GM21737 (cell line): Measurements from ENCODE around the gene PCDH12.
A peak's percentile ranks its signal among the peaks of the same experiment; 100 is the strongest.

Experiments used
- ATAC-seq: cut with Tn5 transposase; IDR thresholded peaks from one replicate; pipeline ENCODE4 v1.9.1; 2021; ENCODE audit warnings: mild to moderate bottlenecking, moderate library complexity; ENCODE audit not compliant: unreplicated experiment

The PCDH12 gene

GRCh38 chr5:141958113-141958512 is at the start of gene PCDH12:
PCDH12 (minus strand) TSS chr5:141958202; CDS start chr5:141957851, 351 bp downstream.
- no peak for ATAC-seq

- no peak for ATAC-seq
Observed at GRCh38 chr5:142007237-142007544, 49.2 kb upstream of the PCDH12 start.

GRCh38 chr5:142006363-142007236 is 48.6 kb upstream of the PCDH12 start:
- ATAC-seq: no peak

- no peak for ATAC-seq
Observed at GRCh38 chr5:142003266-142003800, 45.3 kb upstream of the PCDH12 start.

- ATAC-seq: no peak
Observed at GRCh38 chr5:142000704-142001484, 42.9 kb upstream of the PCDH12 start.

GRCh38 chr5:142000173-142000572 is 42.2 kb upstream of the PCDH12 start:
- ATAC-seq: no peak

- no peak for ATAC-seq
Observed at GRCh38 chr5:141997358-141997960, 39.5 kb upstream of the PCDH12 start.

GRCh38 chr5:141995656-141996055 is 37.7 kb upstream of the PCDH12 start:
- ATAC-seq: no peak

- no peak for ATAC-seq
Observed at GRCh38 chr5:141994511-141995136, 36.6 kb upstream of the PCDH12 start.

GRCh38 chr5:141992349-141992963 is 34.5 kb upstream of the PCDH12 start:
- no peak for ATAC-seq

GRCh38 chr5:141989720-141990119 is 31.7 kb upstream of the PCDH12 start:
- ATAC-seq: no peak

GRCh38 chr5:141986072-141986471 is 28.1 kb upstream of the PCDH12 start:
- no peak for ATAC-seq

GRCh38 chr5:141982626-141983025 is 24.6 kb upstream of the PCDH12 start:
- ATAC-seq: no peak

GRCh38 chr5:141978389-141978788 is 20.4 kb upstream of the PCDH12 start:
- no peak for ATAC-seq

GRCh38 chr5:141976176-141976575 is 18.2 kb upstream of the PCDH12 start:
- no peak for ATAC-seq

GRCh38 chr5:141973871-141974595 is 16.0 kb upstream of the PCDH12 start:
- no peak for ATAC-seq

- peak; percentile 61 for ATAC-seq
Observed at GRCh38 chr5:141969783-141970771, 12.1 kb upstream of the PCDH12 start.

- ATAC-seq: peak; percentile 90
Observed at GRCh38 chr5:141968914-141969608, 11.1 kb upstream of the PCDH12 start, which contains the start of gene RNF14. RNF14 (plus strand) TSS chr5:141969105; CDS start chr5:141973589, 4,484 bp downstream.
